GM12878 (cell line): ENCODE results near the gene PTH2R. TPM values are rescaled to one million over a fixed set of nuclear protein-coding genes. Genes with fewer than 3 reads are reported as not detected.

ENCODE experiments used
- ATAC-seq: fragments of 200-7000 bp; cut with Tn5 transposase; 3 replicates; pipeline ENCODE4 v1.9.1; 2020; ENCODE audit warnings: mild to moderate bottlenecking, moderate library complexity
- BruUV-seq: library from RNA; stranded (reverse); fragments of 400-500 nt; replicated peaks from 2 replicates; lab custom pipeline; 2021; lab: Mats Ljungman, UMichigan
- CTCF ChIA-PET: fragments of 300-600 bp; sonication (Branson Sonifier 250); formaldehyde crosslinking; extraction: SDS; loops from one replicate; lab custom pipeline; 2021; ENCODE audit warnings: inconsistent platforms; lab: Yijun Ruan, JAX
- POLR2A ChIA-PET: fragments of 350-600 bp; formaldehyde crosslinking; extraction: SDS; loops from one replicate; lab custom pipeline; 2021; ENCODE audit warnings: inconsistent platforms; lab: Charles Lee
- RAD21 ChIA-PET: fragments of 300-600 bp; sonication (Branson Sonifier 250); formaldehyde crosslinking; loops from one replicate; lab custom pipeline; 2023; ENCODE audit warnings: antibody characterized with exemption; ENCODE audit not compliant: unreplicated experiment; lab: Charles Lee
- SMC1A ChIA-PET: fragments of 300-600 bp; sonication (Branson Sonifier 250); formaldehyde crosslinking; loops from one replicate; lab custom pipeline; 2023; ENCODE audit not compliant: unreplicated experiment, uncharacterized antibody; lab: Charles Lee
- DNase-seq: peaks from one replicate; pipeline ENCODE4 v3.0.0-alpha.2; 2011; ENCODE audit warnings: low read depth, low spot score
- FAIRE-seq: peaks from 3 replicates; lab custom pipeline; 2011; peaks lifted over from hg19 to GRCh38; lab: Jason Lieb, UNC
- H2AFZ ChIP-seq: 2 replicates; pipeline ENCODE4 v1.6.0; 2011; ENCODE audit warnings: low read depth, low read length, control low read depth; ENCODE audit not compliant: control insufficient read depth
- H3K27ac ChIP-seq: 2 replicates; pipeline ENCODE4 v1.5.1; 2011; ENCODE audit warnings: control low read depth; ENCODE audit not compliant: control insufficient read depth, insufficient read depth
- H3K27me3 ChIP-seq, 2 experiments: replicated peaks in 1 of 2; 2 replicates each; pipeline versions ENCODE4 v1.6.0 to v1.6.1; 2011; ENCODE audit warnings: low read length in 1 of 2; ENCODE audit not compliant: control insufficient read depth in 2 of 2, insufficient read depth in 2 of 2
- H3K36me3 ChIP-seq, 2 experiments: 2 replicates each; pipeline ENCODE4 v1.5.1; 2011; ENCODE audit warnings: low read length in 1 of 2; ENCODE audit not compliant: control insufficient read depth in 2 of 2, insufficient read depth in 2 of 2
- H3K4me1 ChIP-seq: 2 replicates; pipeline ENCODE4 v1.6.1; 2011; ENCODE audit warnings: mild to moderate bottlenecking, low read length, moderate library complexity, mixed read lengths; ENCODE audit not compliant: control insufficient read depth, insufficient read depth
- H3K4me2 ChIP-seq: 2 replicates; pipeline ENCODE4 v1.6.0; 2011; ENCODE audit warnings: control low read depth; ENCODE audit not compliant: control insufficient read depth, insufficient read depth
- H3K4me3 ChIP-seq: fragments of 200-600 bp; sonication (generic); 2 replicates; pipeline ENCODE4 v1.5.1; 2016
- H3K79me2 ChIP-seq: 2 replicates; pipeline ENCODE4 v1.6.0; 2011; ENCODE audit warnings: low read length; ENCODE audit not compliant: control insufficient read depth, insufficient read depth
- H3K9ac ChIP-seq: 2 replicates; pipeline ENCODE4 v1.8.0; 2011; ENCODE audit warnings: low read length, control low read depth, mixed read lengths; ENCODE audit not compliant: control insufficient read depth, insufficient read depth
- H3K9me3 ChIP-seq: replicated peaks from 3 replicates; pipeline ENCODE4 v1.5.1; 2011; ENCODE audit warnings: mild to moderate bottlenecking, low read length; ENCODE audit not compliant: control insufficient read depth, insufficient read depth
- H4K20me1 ChIP-seq: 2 replicates; pipeline ENCODE4 v1.6.0; 2011; ENCODE audit not compliant: control insufficient read depth, insufficient read depth
- BHLHE40 ChIP-seq, 2 experiments: fragments of 450-650 bp in 1 of 2; IDR thresholded peaks; 2 replicates each; pipeline ENCODE4 v1.6.1; 2011 to 2017; ENCODE audit warnings: low read depth in 2 of 2, borderline replicate concordance in 1 of 2, improper control_type of control experiment in 1 of 2, low read length in 1 of 2, mild to moderate bottlenecking in 1 of 2
- BMI1 ChIP-seq: fragments of 450-650 bp; IDR thresholded peaks from 2 replicates; pipeline ENCODE4 v1.6.1; 2016; ENCODE audit warnings: mild to moderate bottlenecking, moderate library complexity, borderline replicate concordance
- ESRRA ChIP-seq: IDR thresholded peaks from 2 replicates; pipeline ENCODE4 v1.6.1; 2012; ENCODE audit warnings: mild to moderate bottlenecking, low read length, improper control_type of control experiment
- EZH2 ChIP-seq: IDR thresholded peaks from 2 replicates; pipeline ENCODE4 v1.6.1; 2012; ENCODE audit warnings: low read depth, mild to moderate bottlenecking, control low read depth, inconsistent platforms, low read length, borderline replicate concordance; ENCODE audit not compliant: control insufficient read depth
- FOXK2 ChIP-seq: fragments of 450-650 bp; IDR thresholded peaks from 2 replicates; pipeline ENCODE4 v1.6.1; 2017; ENCODE audit warnings: mild to moderate bottlenecking, moderate library complexity
- HDGF ChIP-seq: fragments of 450-650 bp; IDR thresholded peaks from 2 replicates; pipeline ENCODE4 v1.6.1; 2016; ENCODE audit warnings: antibody characterized with exemption
- POU2F2 ChIP-seq: IDR thresholded peaks from 3 replicates; pipeline ENCODE4 v1.6.1; 2011; ENCODE audit warnings: low read depth, mild to moderate bottlenecking, low read length, borderline replicate concordance
- SMC3 ChIP-seq: IDR thresholded peaks from 2 replicates; pipeline ENCODE4 v1.6.1; 2011; ENCODE audit warnings: low read length, improper control_type of control experiment, borderline replicate concordance
- SUPT20H ChIP-seq: IDR thresholded peaks from 2 replicates; pipeline ENCODE4 v1.6.1; 2011; ENCODE audit warnings: low read depth, mild to moderate bottlenecking, low read length, moderate library complexity, borderline replicate concordance; ENCODE audit not compliant: control insufficient read depth
- WRNIP1 ChIP-seq: IDR thresholded peaks from 2 replicates; pipeline ENCODE4 v1.6.1; 2011; ENCODE audit warnings: low read depth, low read length, improper control_type of control experiment, borderline replicate concordance
- ZNF274 ChIP-seq: IDR thresholded peaks from one replicate; pipeline ENCODE4 v1.8.0; 2011; ENCODE audit not compliant: insufficient read length, insufficient read depth
- WGBS: methylation state at CpG from one replicate; pipeline ENCODE4 v1.1.6; 2016; ENCODE audit warnings: low lambda C conversion rate; ENCODE audit not compliant: insufficient replicate concordance, insufficient coverage; ENCODE audit errors: missing lambda C conversion rate; 5-methylcytosine and 5-hydroxymethylcytosine counted together
- in situ Hi-C: fragments of 300-500 bp; cut with MboI; formaldehyde crosslinking; loops from 9 replicates; pipeline ENCODE4 v1.14.3; 2018; ENCODE audit warnings: mixed read lengths
- intact Hi-C: fragments of 100-400 bp; cut with micrococcal nuclease; formaldehyde crosslinking; loops from one replicate; pipeline ENCODE4 v1.14.2; 2022; ENCODE audit not compliant: unreplicated experiment
- polyA plus RNA-seq, 11 experiments: library from polyadenylated mRNA; depleted of rRNA in 4 of 11; unstranded in 6 of 11; stranded (reverse) in 5 of 11; fragments of >200 nt; fragmentation: Nextera tagmentation in 4 of 11; fragmentation: Illumina TruSeq in 1 of 11; extraction: Ambion mirVana in 4 of 11; extraction: Trizol in 1 of 11; gene quantifications; 1 replicate in 1 of 11; 2 replicates in 10 of 11; pipeline versions ENCODE4 v1.2.1 to v1.2.3, GENCODE V29; 2011 to 2016; ENCODE audit warnings: inconsistent platforms in 2 of 11, missing spikeins in 2 of 11, low read depth in 1 of 11
- total RNA-seq, 4 experiments: library from RNA; depleted of rRNA in 3 of 4; stranded (reverse); fragments of >200 nt in 3 of 4; fragmentation: Illumina TruSeq in 1 of 4; extraction: Trizol in 1 of 4; gene quantifications; 2 replicates each; pipeline versions ENCODE4 v1.2.1 to v1.2.3, GENCODE V29; 2013 to 2021
- TF ChIP-seq, protein P1 (sequence below): IDR thresholded peaks from 2 replicates; pipeline ENCODE4 v1.6.1; 2012; ENCODE audit warnings: mild to moderate bottlenecking, low read depth, low read length
- TF ChIP-seq, protein P2 (sequence below): fragments of 450-650 bp; IDR thresholded peaks from 2 replicates; pipeline ENCODE4 v1.6.1; 2017; ENCODE audit warnings: antibody characterized with exemption, mild to moderate bottlenecking, moderate library complexity

PTH2R gene
- total and polyA plus RNA-seq, 10 of the 15 experiments (the other 5 are each of a cell fraction or from before 2014, with no cell fraction given): 0.01 to 0.06 (median 0.03) TPM; not detected in 7

DNA sequence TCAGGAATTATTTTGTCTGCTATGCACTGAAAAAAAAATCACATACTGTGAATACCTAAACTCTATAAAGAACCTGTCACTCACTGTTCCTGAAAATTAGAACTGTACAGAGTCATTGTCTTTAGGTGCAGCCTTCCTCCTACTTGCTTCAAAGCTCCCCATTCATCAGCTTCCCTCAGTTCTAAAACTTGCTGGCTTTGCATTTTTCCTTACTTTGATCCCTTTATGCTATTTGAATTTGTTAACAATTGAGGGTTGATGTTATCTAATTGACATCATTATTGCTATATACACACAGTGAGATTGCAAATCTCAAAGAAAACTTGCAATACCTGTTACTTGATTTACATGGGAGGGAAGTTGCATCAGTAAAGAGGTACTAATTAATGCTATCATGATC is 48.3 kb downstream of the PTH2R start (continued):
- TF ChIP-seq, protein P1, sequence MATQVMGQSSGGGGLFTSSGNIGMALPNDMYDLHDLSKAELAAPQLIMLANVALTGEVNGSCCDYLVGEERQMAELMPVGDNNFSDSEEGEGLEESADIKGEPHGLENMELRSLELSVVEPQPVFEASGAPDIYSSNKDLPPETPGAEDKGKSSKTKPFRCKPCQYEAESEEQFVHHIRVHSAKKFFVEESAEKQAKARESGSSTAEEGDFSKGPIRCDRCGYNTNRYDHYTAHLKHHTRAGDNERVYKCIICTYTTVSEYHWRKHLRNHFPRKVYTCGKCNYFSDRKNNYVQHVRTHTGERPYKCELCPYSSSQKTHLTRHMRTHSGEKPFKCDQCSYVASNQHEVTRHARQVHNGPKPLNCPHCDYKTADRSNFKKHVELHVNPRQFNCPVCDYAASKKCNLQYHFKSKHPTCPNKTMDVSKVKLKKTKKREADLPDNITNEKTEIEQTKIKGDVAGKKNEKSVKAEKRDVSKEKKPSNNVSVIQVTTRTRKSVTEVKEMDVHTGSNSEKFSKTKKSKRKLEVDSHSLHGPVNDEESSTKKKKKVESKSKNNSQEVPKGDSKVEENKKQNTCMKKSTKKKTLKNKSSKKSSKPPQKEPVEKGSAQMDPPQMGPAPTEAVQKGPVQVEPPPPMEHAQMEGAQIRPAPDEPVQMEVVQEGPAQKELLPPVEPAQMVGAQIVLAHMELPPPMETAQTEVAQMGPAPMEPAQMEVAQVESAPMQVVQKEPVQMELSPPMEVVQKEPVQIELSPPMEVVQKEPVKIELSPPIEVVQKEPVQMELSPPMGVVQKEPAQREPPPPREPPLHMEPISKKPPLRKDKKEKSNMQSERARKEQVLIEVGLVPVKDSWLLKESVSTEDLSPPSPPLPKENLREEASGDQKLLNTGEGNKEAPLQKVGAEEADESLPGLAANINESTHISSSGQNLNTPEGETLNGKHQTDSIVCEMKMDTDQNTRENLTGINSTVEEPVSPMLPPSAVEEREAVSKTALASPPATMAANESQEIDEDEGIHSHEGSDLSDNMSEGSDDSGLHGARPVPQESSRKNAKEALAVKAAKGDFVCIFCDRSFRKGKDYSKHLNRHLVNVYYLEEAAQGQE: no peak
- TF ChIP-seq ESRRA (no peak), SMC3 (no peak), HDGF (no peak)

DNA sequence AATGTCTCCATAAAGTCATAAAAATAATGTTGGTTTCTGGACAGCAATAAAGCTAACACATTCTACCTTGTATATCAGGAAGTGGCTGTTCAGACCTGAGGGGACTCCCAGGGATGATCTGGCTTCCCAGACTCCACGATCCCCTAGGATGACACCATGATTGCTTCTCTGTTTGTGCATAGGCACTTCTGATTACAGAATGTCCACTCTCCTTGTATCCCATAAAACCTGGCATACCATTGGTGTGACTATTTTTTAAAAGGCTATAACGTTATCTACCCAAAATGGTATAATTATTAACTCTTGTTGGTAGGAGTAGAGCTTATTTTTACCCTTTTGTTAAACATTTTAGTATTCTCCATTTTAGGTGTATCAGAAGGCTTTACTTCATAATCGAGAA is 57.1 kb downstream of the PTH2R start:
- Histone ChIP-seq H3K4me3 (no peak overlapping the region), H3K9ac (no peak overlapping the region), H3K27me3 (no peaks in the 10 kb centered on the region; a peak in 1 of 4 replicates), H4K20me1 (no peaks in the 10 kb centered on the region), H3K4me1 (no peaks in the 10 kb centered on the region), H3K36me3 (no peaks in the 10 kb centered on the region), H3K4me2 (no peak overlapping the region), H2AFZ (no peak overlapping the region), H3K79me2 (no peaks in the 10 kb centered on the region), H3K27ac (no peak overlapping the region), H3K9me3 (no peaks in the 10 kb centered on the region)
- FAIRE-seq (no peak), ATAC-seq (no peak), DNase-seq (no peak)
- POLR2A ChIA-PET: no interaction called here
- CTCF ChIA-PET: interaction anchor here (0.7 to 1.2 kb wide), 3 partner anchors 9 to 319 kb away, joined by 3 to 4 read pairs (median 3); no protein-coding TSS in a partner anchor
- 12% methylated on average over 3 of the region's 3 CpGs for WGBS
- in situ Hi-C loops: loop anchor here (10.0 kb wide), 1 partner anchor 751 kb away; no protein-coding TSS in a partner anchor
- SMC1A ChIA-PET: interaction anchor here (0.7 to 1.4 kb wide), 2 partner anchors 17 to 744 kb away, joined by 3 to 6 read pairs; no protein-coding TSS in a partner anchor
- intact Hi-C loops: loop anchor here (10.0 kb wide), 1 partner anchor 631 kb away; no protein-coding TSS in a partner anchor
- BruUV-seq: no TSS peak
- TF ChIP-seq, protein P2, sequence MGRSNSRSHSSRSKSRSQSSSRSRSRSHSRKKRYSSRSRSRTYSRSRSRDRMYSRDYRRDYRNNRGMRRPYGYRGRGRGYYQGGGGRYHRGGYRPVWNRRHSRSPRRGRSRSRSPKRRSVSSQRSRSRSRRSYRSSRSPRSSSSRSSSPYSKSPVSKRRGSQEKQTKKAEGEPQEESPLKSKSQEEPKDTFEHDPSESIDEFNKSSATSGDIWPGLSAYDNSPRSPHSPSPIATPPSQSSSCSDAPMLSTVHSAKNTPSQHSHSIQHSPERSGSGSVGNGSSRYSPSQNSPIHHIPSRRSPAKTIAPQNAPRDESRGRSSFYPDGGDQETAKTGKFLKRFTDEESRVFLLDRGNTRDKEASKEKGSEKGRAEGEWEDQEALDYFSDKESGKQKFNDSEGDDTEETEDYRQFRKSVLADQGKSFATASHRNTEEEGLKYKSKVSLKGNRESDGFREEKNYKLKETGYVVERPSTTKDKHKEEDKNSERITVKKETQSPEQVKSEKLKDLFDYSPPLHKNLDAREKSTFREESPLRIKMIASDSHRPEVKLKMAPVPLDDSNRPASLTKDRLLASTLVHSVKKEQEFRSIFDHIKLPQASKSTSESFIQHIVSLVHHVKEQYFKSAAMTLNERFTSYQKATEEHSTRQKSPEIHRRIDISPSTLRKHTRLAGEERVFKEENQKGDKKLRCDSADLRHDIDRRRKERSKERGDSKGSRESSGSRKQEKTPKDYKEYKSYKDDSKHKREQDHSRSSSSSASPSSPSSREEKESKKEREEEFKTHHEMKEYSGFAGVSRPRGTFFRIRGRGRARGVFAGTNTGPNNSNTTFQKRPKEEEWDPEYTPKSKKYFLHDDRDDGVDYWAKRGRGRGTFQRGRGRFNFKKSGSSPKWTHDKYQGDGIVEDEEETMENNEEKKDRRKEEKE: no peak
- TF ChIP-seq POU2F2 (no peak), EZH2 (no peak), SUPT20H (no peak), WRNIP1 (no peak), BHLHE40 (IDR thresholded peaks at IDR 0.05; ENCODE audit: borderline replicate concordance in 1 of 2, low read depth in 2 of 2, low read length in 1 of 2) (no peak), BMI1 (no peak), ZNF274 (no peak), FOXK2 (no peak), ESRRA (no peak)
- RAD21 ChIA-PET: no interaction called here
